ENCODE results near the gene TRPV5.

DNA sequence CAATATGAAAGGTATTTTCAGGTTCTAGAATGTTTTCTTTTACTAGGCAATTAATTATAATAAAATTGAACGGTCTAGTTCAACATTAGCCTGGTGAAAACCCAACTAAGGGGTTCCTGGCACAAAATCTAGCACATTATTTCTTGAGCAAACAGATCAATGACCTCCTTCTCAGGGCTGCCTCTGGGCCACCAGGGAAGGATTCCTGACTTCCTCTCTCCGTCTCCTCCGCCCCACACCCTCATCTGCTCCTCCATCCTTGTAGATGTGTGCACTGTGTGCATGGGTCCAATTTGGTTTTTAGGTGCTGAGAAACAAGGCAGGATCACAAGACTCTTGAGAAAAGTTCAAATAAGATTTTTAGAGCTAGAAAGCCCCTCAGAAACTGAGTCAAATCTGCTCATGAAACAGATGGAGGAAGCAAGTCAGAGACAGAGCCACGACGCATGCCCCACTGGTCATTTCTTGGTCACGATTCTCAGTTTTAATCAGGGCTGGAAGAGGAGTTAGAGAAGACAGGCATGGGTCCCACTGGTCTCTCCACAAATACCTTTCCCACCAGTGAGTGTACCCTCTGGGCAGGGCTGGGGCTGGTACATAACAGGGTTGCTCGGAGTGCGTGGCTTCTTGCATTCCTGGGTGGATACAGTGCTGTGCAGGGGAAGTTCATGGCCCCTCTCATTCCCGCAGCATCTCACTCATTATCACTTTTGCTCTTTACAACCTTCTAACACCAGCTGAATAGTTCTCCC lies 51.8 kb downstream of the TRPV5 start:
- no peak for TF ChIP-seq NFRKB (IDR thresholded peaks at IDR 0.05)
- TF ChIP-seq SP1 (IDR thresholded peaks at IDR 0.05), result no peak
- no peak for TF ChIP-seq CTBP1 (IDR thresholded peaks at IDR 0.05; ENCODE audit: borderline replicate concordance)
- TF ChIP-seq ELF4 (IDR thresholded peaks at IDR 0.05), result no peak
- TF ChIP-seq FOXA1 (IDR thresholded peaks at IDR 0.05), result no peak
- no peak for TF ChIP-seq ARNT (IDR thresholded peaks at IDR 0.05)
